Thoracic aorta (tissue), 2 donors: ENCODE measurements around the gene MUC2. TPM values are rescaled to one million over a fixed set of nuclear protein-coding genes. Genes with fewer than 3 reads are reported as not detected.

Experiments used
- ATAC-seq: fragments of 150-250 bp; one replicate; pipeline ENCODE4 v1.8.0; 2017; ENCODE audit warnings: low read depth; ENCODE audit not compliant: insufficient number of reproducible peaks, low FRiP score
- DNase-seq: peaks from one replicate; pipeline ENCODE4 v3.0.0-alpha.2; 2020; ENCODE audit warnings: low spot score
- H3K27ac ChIP-seq, 2 donors: fragments of 200-600 bp; sonication (generic); 1 replicate in 1 of 2; 2 replicates in 1 of 2; pipeline ENCODE4 v1.5.1; 2016; ENCODE audit warnings: mild to moderate bottlenecking in 2 of 2, moderate library complexity in 2 of 2
- H3K27me3 ChIP-seq: fragments of 200-600 bp; sonication (generic); replicated peaks from 2 replicates; pipeline ENCODE4 v1.6.0; 2016; ENCODE audit warnings: mild to moderate bottlenecking; ENCODE audit not compliant: insufficient read depth
- H3K36me3 ChIP-seq: fragments of 200-600 bp; sonication (generic); one replicate; pipeline ENCODE4 v1.5.1; 2016
- H3K4me1 ChIP-seq, 2 donors: fragments of 200-600 bp; sonication (generic); 1 replicate in 1 of 2; 2 replicates in 1 of 2; pipeline versions ENCODE4 v1.5.1 to v1.6.0; 2016; ENCODE audit warnings: low read depth in 2 of 2, mild to moderate bottlenecking in 1 of 2; ENCODE audit not compliant: control insufficient read depth in 1 of 2
- H3K4me3 ChIP-seq: fragments of 200-600 bp; sonication (generic); 2 replicates; pipeline ENCODE4 v1.5.1; 2016; ENCODE audit warnings: mild to moderate bottlenecking
- H3K9me3 ChIP-seq: fragments of 200-600 bp; sonication (generic); 2 replicates; pipeline ENCODE4 v1.5.1; 2016
- CTCF ChIP-seq: fragments of 200-600 bp; sonication (generic); IDR thresholded peaks from one replicate; pipeline ENCODE4 v1.5.1; 2019; ENCODE audit warnings: antibody characterized with exemption
- total RNA-seq, 2 donors: library from RNA; depleted of rRNA; stranded (reverse); fragments of >200 nt; gene quantifications; one replicate each; pipeline versions ENCODE4 v1.1.0 to v1.2.3, GENCODE V29; 2016

The MUC2 gene
- total RNA-seq, 2 donors from 2014 or later, result not detected

GRCh38 chr11:1072116-1072820 is 2.4 kb upstream of the MUC2 start:
- TF ChIP-seq CTCF, result no peak
- no peaks in the 10 kb centered on the region for H3K27me3 ChIP-seq
- H3K9me3 ChIP-seq, result no peaks in the 10 kb centered on the region
- H3K36me3 ChIP-seq, result no peaks in the 10 kb centered on the region
- H3K4me1 ChIP-seq, result no peaks in the 10 kb centered on the region
- DNase-seq, result no peak
- H3K27ac ChIP-seq, result no peak overlapping the region
- H3K4me3 ChIP-seq, result no peak overlapping the region
- ATAC-seq, result no peak

GRCh38 chr11:1072821-1073231 is 1.8 kb upstream of the MUC2 start:
- no peak for TF ChIP-seq CTCF
- Histone ChIP-seq H3K36me3 (no peaks in the 10 kb centered on the region), H3K4me1 (no peaks in the 10 kb centered on the region), H3K4me3 (no peak overlapping the region), H3K27me3 (no peaks in the 10 kb centered on the region), H3K9me3 (no peaks in the 10 kb centered on the region), H3K27ac (no peak overlapping the region)
- ATAC-seq (no peak), DNase-seq (no peak)

DNA sequence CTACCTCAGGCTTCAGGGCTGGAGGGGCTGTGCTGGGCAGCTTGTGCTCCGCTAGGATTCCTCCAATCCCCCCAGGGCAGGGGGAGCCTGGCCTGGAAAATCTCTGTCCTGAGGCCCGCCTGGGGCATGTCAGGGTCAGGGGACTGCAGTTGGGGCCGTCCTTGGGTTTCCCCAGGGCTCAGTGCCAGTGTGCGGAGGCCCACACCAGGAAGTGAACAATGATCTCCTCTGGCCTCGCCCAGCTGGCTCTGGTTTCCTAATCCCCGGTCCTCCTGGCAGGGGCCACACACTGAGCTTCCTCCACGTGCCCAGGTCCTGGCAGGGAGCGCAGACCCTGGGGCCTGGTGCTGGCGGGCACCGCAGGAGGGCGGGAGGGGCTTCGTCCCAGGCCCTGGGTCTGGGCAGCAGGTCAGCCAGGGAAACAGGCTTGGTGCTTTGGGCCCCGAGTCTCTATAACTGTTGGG is 1.4 kb upstream of the MUC2 start:
- no peak for TF ChIP-seq CTCF
- no peaks in the 10 kb centered on the region for H3K36me3 ChIP-seq
- H3K27ac ChIP-seq, result no peak overlapping the region

GRCh38 chr11:1073851-1074243 is 827 bp upstream of the MUC2 start:
- Histone ChIP-seq H3K27me3 (no peaks in the 10 kb centered on the region), H3K36me3 (no peaks in the 10 kb centered on the region), H3K4me1 (no peaks in the 10 kb centered on the region), H3K9me3 (no peaks in the 10 kb centered on the region), H3K4me3 (no peak overlapping the region), H3K27ac (no peak overlapping the region)
- DNase-seq (no peak), ATAC-seq (no peak)
- no peak for TF ChIP-seq CTCF

More for the DNA sequence above, 1.4 kb upstream of the MUC2 start:
- Histone ChIP-seq H3K9me3 (no peaks in the 10 kb centered on the region), H3K4me3 (no peak overlapping the region), H3K4me1 (no peaks in the 10 kb centered on the region), H3K27me3 (no peaks in the 10 kb centered on the region)
- ATAC-seq (no peak), DNase-seq (no peak)

DNA sequence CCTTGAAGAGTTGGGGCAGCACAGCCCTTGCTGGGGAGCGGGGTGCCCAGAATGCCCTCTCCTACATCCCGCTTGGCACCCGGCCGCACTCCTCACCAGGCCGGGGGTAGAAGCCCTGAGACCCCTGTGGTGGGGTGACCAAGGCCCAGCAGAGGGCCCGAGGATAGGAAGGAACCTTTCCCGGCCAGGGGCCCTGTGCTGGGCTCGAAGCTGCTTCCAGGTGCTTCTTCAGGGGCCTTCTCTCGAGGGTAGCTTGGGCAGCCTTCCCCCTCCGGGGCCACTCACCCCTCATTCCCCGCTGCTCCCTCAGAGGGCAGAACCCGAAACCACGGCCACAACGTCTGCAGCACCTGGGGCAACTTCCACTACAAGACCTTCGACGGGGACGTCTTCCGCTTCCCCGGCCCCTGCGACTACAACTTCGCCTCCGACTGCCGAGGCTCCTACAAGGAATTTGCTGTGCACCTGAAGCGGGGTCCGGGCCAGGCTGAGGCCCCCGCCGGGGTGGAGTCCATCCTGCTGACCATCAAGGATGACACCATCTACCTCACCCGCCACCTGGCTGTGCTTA is 752 bp downstream of the MUC2 start:
- DNase-seq (no peak), ATAC-seq (no peak)
- no peak overlapping the region for H3K27ac ChIP-seq
- H3K27me3 ChIP-seq, result no peaks in the 10 kb centered on the region
- H3K9me3 ChIP-seq, result no peaks in the 10 kb centered on the region
- no peaks in the 10 kb centered on the region for H3K36me3 ChIP-seq
- H3K4me3 ChIP-seq, result no peak overlapping the region
- no peak for TF ChIP-seq CTCF
- H3K4me1 ChIP-seq, result no peaks in the 10 kb centered on the region
